Head of caudate nucleus (tissue), 42 donors: Measurements from ENCODE around the gene TPK1.
"Not testable (repeated sequence)": the region's sequence is repeated elsewhere in the genome, so short reads cannot be mapped to it uniquely, and the experiment has no call there.

Source experiments
- DNase-seq, 42 donors: peaks; one replicate each; pipeline versions ENCODE4 v3.0.0 to v3.0.0-alpha.2; 2020 to 2021; ENCODE audit warnings: mixed read lengths in 7 of 42
- intact Hi-C: fragments of 100-400 bp; cut with DNase I; formaldehyde crosslinking; loops from one replicate; pipeline ENCODE4 v1.15.0; 2022

TPK1 gene

DNA sequence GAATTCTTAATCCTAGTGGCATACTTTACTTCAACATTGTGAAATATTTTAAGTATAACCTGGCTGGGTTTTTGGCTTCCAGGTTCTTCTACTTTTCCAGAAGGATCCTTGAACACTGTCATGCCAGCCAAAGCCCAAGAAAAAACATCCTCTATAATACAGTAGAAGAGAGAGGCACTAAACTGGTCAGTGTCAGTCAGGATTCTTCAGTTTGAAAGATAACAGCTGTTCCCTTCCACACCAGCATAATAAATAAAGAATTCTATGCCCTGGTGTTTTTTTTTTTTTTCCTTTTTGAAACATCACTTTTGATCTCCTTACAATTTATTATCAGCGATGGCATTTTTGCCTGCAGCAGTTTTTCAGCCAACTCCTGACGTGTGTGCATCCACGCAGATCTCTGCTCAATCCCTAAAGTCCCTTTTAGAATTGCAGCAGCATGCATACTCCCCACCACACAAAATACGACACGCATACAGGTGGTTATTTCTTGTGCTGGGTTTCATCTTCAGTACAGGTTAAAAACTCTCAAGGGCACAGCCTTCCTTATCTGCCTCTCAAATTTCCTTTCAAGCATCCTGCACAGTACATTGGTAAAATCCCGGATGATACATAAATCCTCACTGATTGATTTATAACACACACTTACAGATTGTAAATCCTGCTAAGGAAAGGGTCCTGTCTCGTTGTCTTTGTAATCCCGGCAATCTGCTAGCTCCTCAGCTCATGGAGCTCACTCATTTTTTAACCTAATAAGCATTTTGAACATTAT is 100.2 kb downstream of the TPK1 start:
- intact Hi-C loops: no loop called here
- DNase-seq: no peak

DNA sequence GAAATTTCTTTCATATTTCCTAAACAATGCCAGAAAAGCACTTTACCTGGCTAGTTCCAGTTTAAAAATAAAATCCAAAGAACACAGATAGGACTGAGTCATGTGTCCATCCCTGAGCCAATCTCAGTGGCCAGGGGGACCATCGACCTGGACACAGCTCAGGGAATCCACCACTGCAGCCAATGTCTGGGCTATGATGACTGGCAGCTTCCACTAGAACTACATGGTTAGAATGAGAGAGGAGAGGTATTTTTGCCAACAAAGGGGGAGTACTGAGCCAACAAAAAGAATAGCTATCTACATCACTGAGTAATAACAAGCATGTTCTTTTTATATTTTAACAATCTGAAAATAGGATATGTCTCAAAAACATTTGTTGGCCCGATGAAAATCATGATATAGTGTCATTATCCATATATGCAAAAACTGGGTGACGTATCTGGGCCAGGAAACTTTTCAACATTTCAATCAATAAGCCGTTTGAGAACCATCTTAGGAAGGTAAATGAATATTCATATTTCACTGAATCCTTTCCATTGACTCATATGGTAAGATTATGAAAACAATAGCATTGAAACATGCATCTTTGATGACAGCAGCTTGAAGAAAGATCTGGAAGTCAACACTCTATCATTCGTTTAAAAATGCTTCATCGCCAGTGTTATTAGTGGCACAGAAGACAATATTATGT is 104.0 kb downstream of the TPK1 start:
- intact Hi-C loops: no loop called here
- DNase-seq: no peak

- no peak for DNase-seq
- intact Hi-C loops: no loop called here
Measured at GRCh38 chr7:144730224-144730623, 105.6 kb downstream of the TPK1 start.

GRCh38 chr7:144729226-144729625 is 106.6 kb downstream of the TPK1 start:
- intact Hi-C loops: no loop called here
- DNase-seq: no peak

GRCh38 chr7:144728551-144728950 is 107.3 kb downstream of the TPK1 start:
- intact Hi-C loops: no loop called here
- no peak for DNase-seq

GRCh38 chr7:144726840-144727239 is 109.0 kb downstream of the TPK1 start:
- intact Hi-C loops: not testable (repeated sequence)

GRCh38 chr7:144725070-144725469 is 110.8 kb downstream of the TPK1 start:
- intact Hi-C loops: no loop called here
- no peak for DNase-seq

More at GRCh38 chr7:144726840-144727239, 109.0 kb downstream of the TPK1 start:
- DNase-seq: not testable (repeated sequence)

DNA sequence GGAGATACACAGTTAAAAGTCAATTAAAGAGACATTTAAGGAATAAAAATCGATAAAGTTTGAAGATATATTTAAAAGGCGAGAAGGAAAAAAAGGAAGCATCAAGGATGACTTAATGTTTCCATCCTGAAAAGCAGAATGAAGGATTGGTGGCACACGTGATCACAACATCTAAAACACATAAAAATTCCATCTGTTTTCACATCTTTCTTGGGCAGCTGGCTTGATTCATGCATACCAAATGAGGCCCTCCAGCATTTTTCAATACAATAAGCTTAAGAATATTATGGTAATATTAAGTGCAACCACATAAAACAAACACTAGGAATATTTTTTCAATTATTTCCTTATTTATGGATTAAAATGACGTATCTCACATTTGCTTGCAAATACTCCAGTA is 112.6 kb downstream of the TPK1 start:
- DNase-seq: no peak
- intact Hi-C loops: no loop called here

GRCh38 chr7:144720710-144721109 is 115.1 kb downstream of the TPK1 start:
- no peak for DNase-seq
- intact Hi-C loops: no loop called here

- no peak for DNase-seq
- intact Hi-C loops: no loop called here
Measured at GRCh38 chr7:144720149-144720548, 115.7 kb downstream of the TPK1 start.

DNA sequence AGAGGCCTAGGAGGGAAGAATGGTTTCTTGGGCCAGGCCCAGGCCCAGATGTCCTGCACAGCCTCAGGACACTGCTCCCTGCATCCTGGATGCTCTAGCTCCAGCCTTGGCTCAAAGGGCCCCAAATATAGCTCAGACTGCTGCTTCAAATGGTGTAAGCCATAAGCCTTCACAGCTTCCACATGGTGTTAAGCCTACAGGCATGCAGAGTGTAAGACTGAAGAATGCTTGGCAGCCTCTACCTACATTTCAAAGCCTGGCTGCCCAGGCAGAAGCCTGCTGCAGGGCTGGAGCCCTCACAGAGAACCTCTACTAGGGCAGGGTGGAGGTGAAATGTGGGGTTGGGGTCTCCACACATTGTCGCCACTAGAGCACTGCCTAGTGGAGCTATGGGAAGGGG is 118.1 kb downstream of the TPK1 start:
- intact Hi-C loops: no loop called here
- DNase-seq: no peak

DNA sequence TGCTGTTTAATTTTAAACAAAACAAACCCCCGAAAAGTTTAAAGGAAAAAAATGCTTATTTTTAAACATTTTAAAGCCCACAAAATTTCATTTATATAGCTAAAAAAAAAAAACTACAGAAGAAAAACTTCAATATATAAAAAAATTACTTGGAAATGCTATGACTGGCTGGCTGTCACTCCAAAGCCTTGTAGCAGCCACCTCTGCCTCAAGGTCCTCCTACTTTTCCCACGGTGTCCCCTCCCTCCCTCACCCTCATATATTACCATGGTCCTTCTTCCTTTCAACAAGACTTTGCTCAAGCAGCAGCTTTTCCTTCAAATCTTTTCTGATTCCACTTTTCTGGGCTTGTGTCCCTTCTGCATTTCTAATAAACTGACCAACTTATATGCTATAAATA is 122.0 kb downstream of the TPK1 start:
- intact Hi-C loops: no loop called here
- no peak for DNase-seq

GRCh38 chr7:144710791-144711190 is 125.1 kb downstream of the TPK1 start:
- intact Hi-C loops: no loop called here
- no peak for DNase-seq

DNA sequence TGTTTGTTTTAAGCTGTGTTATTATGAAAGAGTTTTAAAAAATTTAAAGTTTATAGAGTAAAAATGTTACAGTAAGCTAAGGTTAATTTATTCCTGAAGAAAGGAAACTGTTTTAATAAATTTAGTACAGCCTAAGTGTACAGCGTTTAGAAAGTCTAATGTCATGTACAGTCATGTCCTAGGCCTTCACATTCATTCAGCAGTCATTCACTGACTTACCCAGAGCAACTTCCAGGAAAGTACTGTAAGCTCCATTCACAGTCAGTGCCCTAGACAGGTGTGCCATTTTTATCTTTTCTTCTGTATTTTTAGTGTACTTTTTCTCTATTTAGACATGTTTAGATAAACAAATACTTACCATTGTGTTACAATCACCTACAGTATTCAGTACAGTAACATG is 126.8 kb downstream of the TPK1 start:
- no peak for DNase-seq
- intact Hi-C loops: no loop called here

GRCh38 chr7:144691240-144691639 is 144.6 kb downstream of the TPK1 start:
- intact Hi-C loops: no loop called here
- DNase-seq: no peak

GRCh38 chr7:144682581-144683280 is 153.1 kb downstream of the TPK1 start:
- intact Hi-C loops: no loop called here
- DNase-seq: no peak

- intact Hi-C loops: no loop called here
- no peak for DNase-seq
Measured at GRCh38 chr7:144676492-144676891, 159.4 kb downstream of the TPK1 start.

DNA sequence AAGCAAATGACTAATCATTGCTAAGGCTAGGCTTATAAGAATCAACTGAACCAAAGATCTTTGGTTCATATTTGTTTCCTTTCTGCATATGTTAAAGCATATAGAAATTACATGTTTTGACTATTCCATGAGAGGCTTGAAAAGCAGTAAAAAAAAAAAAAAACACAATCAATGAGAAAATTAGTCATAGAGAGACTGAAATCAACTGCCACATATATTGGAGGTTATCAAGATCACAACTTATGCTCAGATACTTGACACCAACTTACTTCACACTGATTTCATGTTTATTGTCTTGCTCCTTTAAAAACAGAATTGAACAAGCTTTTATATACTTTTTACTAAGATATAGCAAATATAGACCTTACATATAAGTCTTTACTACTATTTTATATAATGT is 161.3 kb downstream of the TPK1 start:
- DNase-seq: no peak
- intact Hi-C loops: no loop called here

- intact Hi-C loops: no loop called here
- no peak for DNase-seq
Measured at GRCh38 chr7:144672869-144673268, 163.0 kb downstream of the TPK1 start.

DNA sequence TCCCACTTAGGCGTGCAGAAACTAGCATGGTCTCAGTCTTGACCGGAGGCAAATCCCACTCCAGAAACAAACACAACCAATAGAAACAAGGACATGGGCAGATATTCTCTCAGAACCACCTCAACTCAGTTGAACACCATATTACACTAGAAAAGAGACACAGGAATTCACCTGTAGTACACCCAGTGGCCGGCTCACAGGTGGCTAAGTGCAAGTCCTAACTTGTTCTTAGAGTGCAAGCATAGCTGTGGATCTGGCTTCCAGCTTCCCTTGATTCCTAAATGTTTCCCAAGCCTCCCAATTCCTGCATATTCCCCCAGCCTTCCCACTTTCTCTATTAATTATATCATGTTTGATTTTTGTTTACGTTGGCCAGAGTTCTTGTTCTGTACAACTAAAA is 164.4 kb downstream of the TPK1 start:
- intact Hi-C loops: no loop called here
- no peak for DNase-seq
